NCI-H2227 (cell line): ENCODE measurements around the gene LRRC4C.
"Not testable (repeated sequence)": the region's sequence is repeated elsewhere in the genome, so short reads cannot be mapped to it uniquely, and the experiment has no call there.

Experiments used
- DNase-seq: peaks from one replicate; lab custom pipeline; 2025; ENCODE audit not compliant: unreplicated experiment; lab: John Stamatoyannopoulos, UW

LRRC4C gene

GRCh38 chr11:40268551-40268950 lies 1190.9 kb downstream of the LRRC4C start:
- DNase-seq, result no peak

- DNase-seq, result no peak
Measured at GRCh38 chr11:40255457-40255856, 1204.0 kb downstream of the LRRC4C start.

- no peak for DNase-seq
Measured at GRCh38 chr11:40253166-40253565, 1206.3 kb downstream of the LRRC4C start.

GRCh38 chr11:40252236-40252635 lies 1207.2 kb downstream of the LRRC4C start:
- no peak for DNase-seq

GRCh38 chr11:40246983-40247382 lies 1212.5 kb downstream of the LRRC4C start:
- DNase-seq, result no peak

- no peak for DNase-seq
Measured at GRCh38 chr11:40241524-40242051, 1217.9 kb downstream of the LRRC4C start.

GRCh38 chr11:40240284-40240683 lies 1219.2 kb downstream of the LRRC4C start:
- DNase-seq, result no peak

GRCh38 chr11:40236526-40236925 lies 1222.9 kb downstream of the LRRC4C start:
- no peak for DNase-seq

GRCh38 chr11:40235841-40236240 lies 1223.6 kb downstream of the LRRC4C start:
- peak; percentile 73 for DNase-seq

- DNase-seq, result no peak
Measured at GRCh38 chr11:40230821-40231220, 1228.6 kb downstream of the LRRC4C start.

- no peak for DNase-seq
Measured at GRCh38 chr11:40228662-40229061, 1230.8 kb downstream of the LRRC4C start.

GRCh38 chr11:40227730-40228129 lies 1231.7 kb downstream of the LRRC4C start:
- DNase-seq, result no peak

- no peak for DNase-seq
Measured at GRCh38 chr11:40226654-40227053, 1232.8 kb downstream of the LRRC4C start.

GRCh38 chr11:40223596-40224330 lies 1235.7 kb downstream of the LRRC4C start:
- no peak for DNase-seq

GRCh38 chr11:40219401-40219800 lies 1240.1 kb downstream of the LRRC4C start:
- peak; percentile 11 for DNase-seq

- no peak for DNase-seq
Measured at GRCh38 chr11:40215556-40215955, 1243.9 kb downstream of the LRRC4C start.

- DNase-seq, result no peak
Measured at GRCh38 chr11:40207416-40207815, 1252.0 kb downstream of the LRRC4C start.

- DNase-seq, result peak; percentile 16
Measured at GRCh38 chr11:40204228-40204627, 1255.2 kb downstream of the LRRC4C start.

- DNase-seq, result no peak
Measured at GRCh38 chr11:40203606-40204005, 1255.8 kb downstream of the LRRC4C start.

- peak; percentile 40 for DNase-seq
Measured at GRCh38 chr11:40202589-40203270, 1256.7 kb downstream of the LRRC4C start.

- not testable (repeated sequence) for DNase-seq
Measured at GRCh38 chr11:40192590-40192989, 1266.9 kb downstream of the LRRC4C start.

GRCh38 chr11:40190294-40190693 lies 1269.2 kb downstream of the LRRC4C start:
- no peak for DNase-seq
